T47D (cell line): ENCODE measurements around the gene PSTK.

ENCODE experiments used
- DNase-seq, 2 experiments: peaks; one replicate each; pipeline versions ENCODE4 v3.0.0 to v3.0.0-alpha.2; 2011 to 2012; ENCODE audit warnings: low read depth in 1 of 2, low spot score in 1 of 2
- JUND ChIP-seq: IDR thresholded peaks from 2 replicates; pipeline ENCODE4 v1.6.1; 2012; ENCODE audit warnings: low read depth
- in situ Hi-C: cut with HindIII; loops from 2 replicates; pipeline ENCODE4 v1.10.0; 2016; ENCODE audit warnings: low sequenced_read_pairs, low pct_unique_long_range_greater_than_20kb

PSTK gene

DNA sequence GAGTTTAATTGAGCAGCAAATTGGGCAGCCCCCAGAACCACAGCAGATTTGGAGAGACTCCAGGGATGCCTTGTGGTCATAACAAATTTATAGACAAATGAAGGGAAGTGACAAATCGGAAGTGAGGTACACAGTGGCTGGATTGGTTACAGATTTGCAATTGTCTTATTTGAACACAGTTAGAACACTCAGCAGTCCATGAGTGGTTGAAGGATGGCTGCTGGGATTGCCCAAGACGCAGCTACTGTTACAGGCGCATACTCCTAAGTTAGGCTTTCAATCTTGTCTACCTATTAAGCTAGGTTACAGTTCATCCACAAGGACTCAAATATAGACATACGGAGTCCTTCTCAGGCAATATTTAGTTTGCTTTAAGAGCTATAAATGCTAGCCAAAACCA, 36.0 kb downstream of the PSTK start:
- TF ChIP-seq JUND = no peak
- in situ Hi-C loops = no loop called here
- no peak for DNase-seq

- in situ Hi-C loops = no loop called here
- no peak for TF ChIP-seq JUND
- peak in 1 of 2 experiments; percentile 84 for DNase-seq
Observed at GRCh38 chr10:123017421-123018165, 37.4 kb downstream of the PSTK start.

DNA sequence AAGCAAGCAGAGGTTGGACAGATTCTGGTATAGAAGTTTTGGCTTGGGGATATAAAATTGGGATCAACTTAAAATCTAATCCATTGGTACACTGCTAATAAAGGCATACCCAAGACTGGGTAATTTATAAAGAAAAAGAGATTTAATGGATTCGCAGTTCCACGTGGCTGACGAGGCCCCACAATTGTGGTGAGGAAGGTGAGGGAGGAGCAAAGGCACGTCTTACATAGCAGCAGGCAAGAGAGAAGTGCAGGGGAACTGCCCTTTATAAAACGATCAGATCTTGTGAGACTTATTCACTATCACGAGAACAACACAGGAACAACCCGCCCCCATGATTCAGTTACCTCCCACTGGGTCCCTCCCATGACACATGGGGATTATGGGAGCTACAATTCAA, 38.3 kb downstream of the PSTK start:
- DNase-seq = no peak
- in situ Hi-C loops = no loop called here
- no peak for TF ChIP-seq JUND

DNA sequence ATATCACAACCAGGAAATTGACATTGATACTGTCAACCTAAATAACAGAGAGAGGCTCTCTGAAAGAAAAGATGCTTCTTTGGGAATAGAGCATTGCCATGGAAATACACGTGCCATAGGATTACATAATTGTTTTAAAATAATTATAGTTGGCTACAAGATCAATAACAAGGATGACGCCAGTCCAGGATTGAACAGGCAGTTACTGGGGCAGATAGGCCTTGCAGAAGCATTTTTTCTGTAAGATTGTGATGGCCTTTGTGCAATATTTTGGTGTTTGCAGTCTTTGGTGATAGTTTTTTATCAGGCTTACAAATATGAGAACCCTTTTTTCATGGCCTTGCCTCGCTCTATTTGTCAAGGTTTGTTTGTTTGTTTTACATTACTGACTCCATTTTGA, 39.1 kb downstream of the PSTK start:
- TF ChIP-seq JUND = no peak
- in situ Hi-C loops = no loop called here
- DNase-seq = no peak

- TF ChIP-seq JUND = no peak
- peak; percentile 16 to 77 for DNase-seq
- in situ Hi-C loops = no loop called here
Observed at GRCh38 chr10:123019941-123020703, 39.9 kb downstream of the PSTK start.

- peak in 1 of 2 experiments; percentile 24 for DNase-seq
- no peak for TF ChIP-seq JUND
- in situ Hi-C loops = no loop called here
Observed at GRCh38 chr10:123021517-123021916, 41.3 kb downstream of the PSTK start.

DNA sequence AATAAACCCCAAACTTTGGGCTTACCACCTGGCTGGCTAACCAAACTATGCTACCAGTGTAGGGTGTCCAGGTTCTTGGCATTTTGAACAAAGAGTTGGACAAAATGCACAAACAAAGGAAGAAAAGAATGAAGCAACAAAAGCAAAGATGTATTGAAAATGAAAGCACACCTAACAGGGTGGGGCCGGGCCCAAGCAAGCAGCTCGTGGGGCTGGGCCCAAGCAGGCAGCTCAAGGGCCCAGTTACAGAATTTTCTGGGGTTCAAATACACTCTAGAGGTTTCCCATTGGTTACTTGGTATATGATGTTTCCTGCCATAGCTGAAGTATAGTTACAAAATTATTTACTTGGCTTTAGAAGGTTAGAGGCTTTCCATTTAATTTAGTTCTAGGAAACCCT, 44.3 kb downstream of the PSTK start:
- TF ChIP-seq JUND = no peak
- in situ Hi-C loops = no loop called here
- DNase-seq = no peak

DNA sequence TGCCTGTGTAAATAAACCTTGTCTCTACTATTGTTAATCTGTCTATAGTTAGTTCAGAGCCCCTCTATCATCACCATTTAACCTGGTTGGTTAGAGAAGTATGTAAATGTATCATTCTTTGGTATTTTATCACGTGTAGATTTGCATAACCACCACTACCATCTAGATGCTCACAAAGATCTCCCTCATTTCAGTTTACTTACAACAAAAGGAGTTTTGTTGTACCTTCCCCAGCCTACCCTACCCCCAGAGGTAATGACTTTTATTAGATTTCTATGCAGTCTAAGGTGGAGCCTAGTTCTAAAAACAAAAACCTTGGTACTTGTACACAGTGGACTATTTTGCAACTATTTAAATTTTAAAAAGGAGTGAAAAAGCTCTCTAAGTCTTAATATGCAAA, 46.1 kb downstream of the PSTK start:
- TF ChIP-seq JUND = no peak
- in situ Hi-C loops = no loop called here
- DNase-seq = no peak

DNA sequence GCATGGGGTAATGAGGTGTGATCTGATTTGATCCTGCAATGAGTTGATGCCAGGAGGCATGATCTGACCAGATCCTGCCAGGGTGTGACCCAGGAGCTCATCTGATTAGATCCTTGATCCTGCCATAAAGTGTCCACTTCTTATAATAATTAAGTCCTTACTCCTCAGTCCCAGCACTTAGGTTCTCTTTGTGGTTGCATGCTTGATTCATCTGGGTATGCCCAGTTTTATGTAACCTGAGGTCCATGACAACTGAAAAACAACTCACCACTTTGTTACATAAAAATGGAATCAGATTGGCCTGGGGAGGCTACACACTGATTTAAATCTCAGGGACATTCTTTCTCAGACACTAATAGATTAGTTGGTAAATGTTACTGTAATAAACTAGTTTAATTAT, 47.7 kb downstream of the PSTK start:
- DNase-seq = peak in 1 of 2 experiments; percentile 49
- TF ChIP-seq JUND = peak; percentile 38; the same call in 1 of the 2 replicates
- in situ Hi-C loops = no loop called here

GRCh38 chr10:123031124-123031523, 50.9 kb downstream of the PSTK start:
- no peak for TF ChIP-seq JUND
- in situ Hi-C loops = no loop called here

GRCh38 chr10:123034332-123034731, 54.1 kb downstream of the PSTK start:
- in situ Hi-C loops = no loop called here
- TF ChIP-seq JUND = no peak
- no peak for DNase-seq

More at GRCh38 chr10:123031124-123031523, 50.9 kb downstream of the PSTK start:
- DNase-seq = no peak

- no peak for DNase-seq
- in situ Hi-C loops = no loop called here
- TF ChIP-seq JUND = no peak
Observed at GRCh38 chr10:123035467-123036086, 55.4 kb downstream of the PSTK start.

DNA sequence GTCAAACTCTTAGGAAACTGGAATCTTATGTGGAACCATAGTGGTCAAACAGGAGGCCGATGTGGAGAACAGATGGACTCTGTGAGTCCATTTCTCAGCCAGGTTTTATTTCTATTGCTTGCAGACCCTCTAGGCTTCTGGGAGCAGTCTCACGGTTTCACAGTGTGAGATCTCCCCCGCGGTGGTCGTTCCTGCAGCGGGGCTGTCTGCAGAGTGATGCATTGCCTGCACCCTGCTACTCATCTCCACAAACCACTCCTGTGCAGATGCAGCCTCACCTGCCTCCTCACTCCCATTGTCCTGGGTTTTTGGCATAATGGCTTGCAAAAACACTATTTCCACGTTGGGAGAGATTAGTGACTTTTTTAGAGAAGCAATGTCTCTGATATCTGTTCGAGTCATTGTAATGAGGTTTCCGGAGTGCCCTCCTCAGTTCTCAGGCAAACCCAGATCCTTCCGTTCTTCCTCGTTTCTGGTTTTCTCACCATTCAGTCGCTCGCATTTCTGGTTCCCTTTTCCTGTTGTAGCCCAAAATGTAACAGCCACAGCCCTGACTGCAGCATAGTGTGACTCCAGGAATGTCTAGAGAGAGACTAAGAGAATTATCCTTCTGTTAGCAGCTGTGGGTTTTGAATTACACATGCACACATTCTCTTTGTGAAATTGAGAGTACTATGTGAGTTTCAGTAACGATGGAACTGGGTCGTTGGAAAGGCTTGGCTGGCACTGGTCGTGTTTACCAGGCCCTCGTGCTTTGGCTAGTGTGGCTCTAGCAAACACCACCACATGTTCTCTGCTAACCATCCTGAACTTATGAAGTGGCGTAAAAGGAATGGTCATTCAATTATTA, 58.8 kb downstream of the PSTK start:
- in situ Hi-C loops = no loop called here

More for the DNA sequence above, 58.8 kb downstream of the PSTK start:
- no peak for TF ChIP-seq JUND
- no peak for DNase-seq
